Measurements from ENCODE around the gene LARGE1. TPM values are rescaled to one million over a fixed set of nuclear protein-coding genes. Genes with fewer than 3 reads are reported as not detected.

LARGE1 gene
- total RNA-seq, 1 experiment from 2014 or later = 5.8 TPM

- POLR2A ChIA-PET = no interaction called here
- Histone ChIP-seq H3K36me3 (ENCODE audit: control insufficient read depth, insufficient read depth, low read length) (no peaks in the 10 kb centered on the region), H3K9me3 (no peaks in the 10 kb centered on the region), H3K4me3 (ENCODE audit: low read depth, low read length) (peak overlapping the region; percentile 34), H3K27me3 (replicated peaks; ENCODE audit: control insufficient read depth, insufficient read depth, low read length) (peaks cover 2% of the 10 kb centered on the region; the same call in 1 of the 2 replicates), H3K4me1 (no peaks in the 10 kb centered on the region; the same call in 1 of the 2 replicates)
- peaks cover 6% of the 10 kb centered on the region for H3K4me1 Mint-ChIP-seq (ENCODE audit: low read depth, unreplicated experiment)
- CTCF ChIA-PET = interaction anchor here (1.6 kb wide), 1 partner anchor 617 kb away, joined by 3 read pairs; no protein-coding TSS in a partner anchor
- TF ChIP-seq CTCF (IDR thresholded peaks at IDR 0.05; ENCODE audit: insufficient read depth in 1 of 2, low read depth in 1 of 2, low read length in 1 of 2, severe bottlenecking in 1 of 2, unreplicated experiment in 1 of 2) = no peak
- BruUV-seq (replicated peaks) = no TSS peak
- no peaks in the 10 kb centered on the region for H3K36me3 Mint-ChIP-seq (ENCODE audit: insufficient read depth, unreplicated experiment)
- H3K27me3 Mint-ChIP-seq (ENCODE audit: insufficient read depth, unreplicated experiment) = peaks cover 29% of the 10 kb centered on the region
- no peak overlapping the region for H3K27ac Mint-ChIP-seq (ENCODE audit: unreplicated experiment)
- intact Hi-C loops (cut with micrococcal nuclease; ENCODE audit: unreplicated experiment) = loop anchor here (2.0 kb wide), 1 partner anchor 401 kb away; no protein-coding TSS in a partner anchor
- DNase-seq = peak; percentile 30 to 33
- H3K9me3 Mint-ChIP-seq (ENCODE audit: unreplicated experiment) = no peaks in the 10 kb centered on the region
- H3K4me3 Mint-ChIP-seq (ENCODE audit: unreplicated experiment) = peak overlapping the region; percentile 66
Observed at GRCh38 chr22:33919391-33920196, 682 bp downstream of the LARGE1 start.

GRCh38 chr22:33918676-33919365 lies 1.5 kb downstream of the LARGE1 start:
- BruUV-seq (replicated peaks) = TSS peak; percentile 35
- no peaks in the 10 kb centered on the region for H3K36me3 ChIP-seq (ENCODE audit: control insufficient read depth, insufficient read depth, low read length)
- H3K4me1 ChIP-seq = no peaks in the 10 kb centered on the region; the same call in 1 of the 2 replicates
- peaks cover 2% of the 10 kb centered on the region; the same call in 1 of the 2 replicates for H3K27me3 ChIP-seq (replicated peaks; ENCODE audit: control insufficient read depth, insufficient read depth, low read length)
- Mint-ChIP-seq H3K27ac (ENCODE audit: unreplicated experiment) (no peak overlapping the region), H3K27me3 (ENCODE audit: insufficient read depth, unreplicated experiment) (peaks cover 26% of the 10 kb centered on the region), H3K9me3 (ENCODE audit: unreplicated experiment) (no peaks in the 10 kb centered on the region), H3K36me3 (ENCODE audit: insufficient read depth, unreplicated experiment) (no peaks in the 10 kb centered on the region), H3K4me1 (ENCODE audit: low read depth, unreplicated experiment) (peaks cover 6% of the 10 kb centered on the region), H3K4me3 (ENCODE audit: unreplicated experiment) (peak overlapping the region; percentile 66)
- H3K4me3 ChIP-seq (ENCODE audit: low read depth, low read length) = peak overlapping the region; percentile 34; the same call in 1 of the 2 replicates
- ChIA-PET POLR2A (no interaction called here), CTCF (interaction anchor here (0.5 kb wide), 1 partner anchor 1296 kb away, joined by 3 read pairs; no protein-coding TSS in a partner anchor)
- intact Hi-C loops (cut with micrococcal nuclease; ENCODE audit: unreplicated experiment) = loop anchor here (2.0 kb wide), 1 partner anchor 400 kb away; no protein-coding TSS in a partner anchor
- no peak for TF ChIP-seq CTCF (IDR thresholded peaks at IDR 0.05; ENCODE audit: insufficient read depth in 1 of 2, low read depth in 1 of 2, low read length in 1 of 2, severe bottlenecking in 1 of 2, unreplicated experiment in 1 of 2)
- no peaks in the 10 kb centered on the region for H3K9me3 ChIP-seq
- DNase-seq = no peak

- no peaks in the 10 kb centered on the region for H3K9me3 Mint-ChIP-seq (ENCODE audit: unreplicated experiment)
- H3K36me3 Mint-ChIP-seq (ENCODE audit: insufficient read depth, unreplicated experiment) = no peaks in the 10 kb centered on the region
- ChIA-PET POLR2A (no interaction called here), CTCF (no interaction called here)
- no peaks in the 10 kb centered on the region for H3K4me1 ChIP-seq
- no peak overlapping the region for H3K4me3 Mint-ChIP-seq (ENCODE audit: unreplicated experiment)
- H3K27me3 Mint-ChIP-seq (ENCODE audit: insufficient read depth, unreplicated experiment) = peaks cover 19% of the 10 kb centered on the region
- H3K4me3 ChIP-seq (ENCODE audit: low read depth, low read length) = no peak overlapping the region
- TF ChIP-seq CTCF (IDR thresholded peaks at IDR 0.05; ENCODE audit: insufficient read depth in 1 of 2, low read depth in 1 of 2, low read length in 1 of 2, severe bottlenecking in 1 of 2, unreplicated experiment in 1 of 2) = no peak
- DNase-seq = peak in 1 of 2 experiments; percentile 4
- BruUV-seq (replicated peaks) = no TSS peak
- H3K9me3 ChIP-seq = no peaks in the 10 kb centered on the region
- no peaks in the 10 kb centered on the region for H3K27me3 ChIP-seq (replicated peaks; ENCODE audit: control insufficient read depth, insufficient read depth, low read length)
- no peaks in the 10 kb centered on the region for H3K36me3 ChIP-seq (ENCODE audit: control insufficient read depth, insufficient read depth, low read length)
- H3K27ac Mint-ChIP-seq (ENCODE audit: unreplicated experiment) = no peak overlapping the region
- peaks cover 6% of the 10 kb centered on the region for H3K4me1 Mint-ChIP-seq (ENCODE audit: low read depth, unreplicated experiment)
- intact Hi-C loops (cut with micrococcal nuclease; ENCODE audit: unreplicated experiment) = loop anchor here (2.0 kb wide), 1 partner anchor 399 kb away; no protein-coding TSS in a partner anchor
Observed at GRCh38 chr22:33917744-33918406, 2.4 kb downstream of the LARGE1 start.
